ENCODE data around the gene UCK2. TPM values are rescaled to one million over a fixed set of nuclear protein-coding genes. Genes with fewer than 3 reads are reported as not detected.

The UCK2 gene
- total RNA-seq, 1 experiment from 2014 or later = 59.9 TPM

GRCh38 chr1:165873481-165873880 is 46.1 kb downstream of the UCK2 start:
- no peak overlapping the region for H3K4me3 ChIP-seq
- H4K20me1 ChIP-seq (ENCODE audit: insufficient read depth) = peaks cover 43% of the 10 kb centered on the region
- no peak overlapping the region for H3K4me2 ChIP-seq
- DNase-seq = no peak
- H3K36me3 ChIP-seq (ENCODE audit: low read depth) = no peaks in the 10 kb centered on the region
- CTCF ChIA-PET = no interaction called here
- H3K79me2 ChIP-seq (ENCODE audit: low read depth) = peaks cover 100% of the 10 kb centered on the region
- H3F3A ChIP-seq (ENCODE audit: insufficient read depth, low read depth) = 0 out of 2 replicates have a peak, but pooled peaks cover 2% of the 10 kb centered on the region
- H3K4me1 ChIP-seq (replicated peaks; ENCODE audit: insufficient read depth) = no peaks in the 10 kb centered on the region
- H3K9me3 ChIP-seq (ENCODE audit: insufficient read depth, low read depth) = no peaks in the 10 kb centered on the region
- no peaks in the 10 kb centered on the region for H3K27me3 ChIP-seq (ENCODE audit: insufficient read depth, low read depth)
- no peak overlapping the region for H2AFZ ChIP-seq
- no peak for TF ChIP-seq CTCF (conservative IDR thresholded peaks at IDR 0.05)
- TF ChIP-seq EZH2 (IDR thresholded peaks at IDR 0.05; ENCODE audit: low read depth) = no peak
- BruUV-seq (replicated peaks) = no TSS peak
- H3K9me2 ChIP-seq (ENCODE audit: insufficient read depth) = no peaks in the 10 kb centered on the region
- POLR2A ChIA-PET (ENCODE audit: unreplicated experiment) = no interaction called here
- intact Hi-C loops (cut with micrococcal nuclease; ENCODE audit: unreplicated experiment) = no loop called here
- no peak overlapping the region for H3K27ac ChIP-seq

- POLR2A ChIA-PET (ENCODE audit: unreplicated experiment) = no interaction called here
- TF ChIP-seq EZH2 (IDR thresholded peaks at IDR 0.05; ENCODE audit: low read depth) (no peak), CTCF (conservative IDR thresholded peaks at IDR 0.05) (no peak)
- Histone ChIP-seq H3K9me2 (ENCODE audit: insufficient read depth) (no peaks in the 10 kb centered on the region), H3K4me2 (no peak overlapping the region), H4K20me1 (ENCODE audit: insufficient read depth) (peaks cover 44% of the 10 kb centered on the region), H3F3A (ENCODE audit: insufficient read depth, low read depth) (0 out of 2 replicates have a peak, but pooled peaks cover 2% of the 10 kb centered on the region), H2AFZ (no peak overlapping the region), H3K27ac (no peak overlapping the region), H3K4me3 (no peak overlapping the region), H3K9me3 (ENCODE audit: insufficient read depth, low read depth) (no peaks in the 10 kb centered on the region), H3K4me1 (replicated peaks; ENCODE audit: insufficient read depth) (no peaks in the 10 kb centered on the region), H3K79me2 (ENCODE audit: low read depth) (peaks cover 100% of the 10 kb centered on the region), H3K36me3 (ENCODE audit: low read depth) (no peaks in the 10 kb centered on the region), H3K27me3 (ENCODE audit: insufficient read depth, low read depth) (no peaks in the 10 kb centered on the region)
- BruUV-seq (replicated peaks) = no TSS peak
- DNase-seq = no peak
- intact Hi-C loops (cut with micrococcal nuclease; ENCODE audit: unreplicated experiment) = no loop called here
- CTCF ChIA-PET = interaction anchor here (0.6 kb wide), 1 partner anchor 37 kb away, joined by 3 read pairs; no protein-coding TSS in a partner anchor
Measured at GRCh38 chr1:165874643-165875042, 47.2 kb downstream of the UCK2 start.

- no peaks in the 10 kb centered on the region for H3K9me2 ChIP-seq (ENCODE audit: insufficient read depth)
- no TSS peak for BruUV-seq (replicated peaks)
- H3K4me3 ChIP-seq = no peak overlapping the region
- no peaks in the 10 kb centered on the region for H3K4me1 ChIP-seq (replicated peaks; ENCODE audit: insufficient read depth)
- H3K27me3 ChIP-seq (ENCODE audit: insufficient read depth, low read depth) = no peaks in the 10 kb centered on the region
- intact Hi-C loops (cut with micrococcal nuclease; ENCODE audit: unreplicated experiment) = no loop called here
- H4K20me1 ChIP-seq (ENCODE audit: insufficient read depth) = peaks cover 48% of the 10 kb centered on the region
- H3K9me3 ChIP-seq (ENCODE audit: insufficient read depth, low read depth) = no peaks in the 10 kb centered on the region
- H3F3A ChIP-seq (ENCODE audit: insufficient read depth, low read depth) = 0 out of 2 replicates have a peak, but pooled peaks cover 2% of the 10 kb centered on the region
- H3K79me2 ChIP-seq (ENCODE audit: low read depth) = peaks cover 100% of the 10 kb centered on the region
- CTCF ChIA-PET = interaction anchor here (0.6 kb wide), 1 partner anchor 37 kb away, joined by 3 read pairs; no protein-coding TSS in a partner anchor
- H3K36me3 ChIP-seq (ENCODE audit: low read depth) = no peaks in the 10 kb centered on the region
- TF ChIP-seq CTCF (conservative IDR thresholded peaks at IDR 0.05) = no peak
- no peak overlapping the region for H3K27ac ChIP-seq
- H3K4me2 ChIP-seq = no peak overlapping the region
- POLR2A ChIA-PET (ENCODE audit: unreplicated experiment) = no interaction called here
- no peak overlapping the region for H2AFZ ChIP-seq
- DNase-seq = no peak
Measured at GRCh38 chr1:165875171-165875570, 47.8 kb downstream of the UCK2 start.

All from PC-9 (cell line).